Lung (tissue), 12 donors: Measurements from ENCODE around the gene CHCHD5. TPM values are rescaled to one million over a fixed set of nuclear protein-coding genes. Genes with fewer than 3 reads are reported as not detected.
"Not testable (repeated sequence)": the region's sequence is repeated elsewhere in the genome, so short reads cannot be mapped to it uniquely, and the experiment has no call there.

Experiments used
- ATAC-seq: fragments of 200-7000 bp; cut with Tn5 transposase; one replicate; pipeline ENCODE4 v1.9.1; 2020; ENCODE audit warnings: moderate number of reproducible peaks; ENCODE audit not compliant: insufficient read depth, low FRiP score
- DNase-seq, 3 donors: peaks; one replicate each; pipeline ENCODE4 v3.0.0-alpha.2; 2013 to 2017
- H3K27ac ChIP-seq, 2 donors: one replicate each; pipeline ENCODE4 v1.5.1; 2013; ENCODE audit warnings: mild to moderate bottlenecking in 2 of 2, moderate library complexity in 2 of 2, control low read depth in 1 of 2, inconsistent platforms in 1 of 2, low read depth in 1 of 2, low read length in 1 of 2
- H3K27me3 ChIP-seq, 3 donors: one replicate each; pipeline ENCODE4 v1.5.1; 2013; ENCODE audit warnings: low read length in 2 of 3; ENCODE audit not compliant: control insufficient read depth in 3 of 3, insufficient read depth in 3 of 3
- H3K36me3 ChIP-seq, 4 donors: one replicate each; pipeline ENCODE4 v1.5.1; 2013; ENCODE audit warnings: low read length in 4 of 4, mild to moderate bottlenecking in 1 of 4, moderate library complexity in 1 of 4; ENCODE audit not compliant: control insufficient read depth in 4 of 4, insufficient read depth in 4 of 4
- H3K4me1 ChIP-seq, 5 donors: one replicate each; pipeline ENCODE4 v1.5.1; 2013; ENCODE audit warnings: low read length in 5 of 5, mild to moderate bottlenecking in 2 of 5, moderate library complexity in 1 of 5; ENCODE audit not compliant: control insufficient read depth in 5 of 5, insufficient read depth in 5 of 5
- H3K4me3 ChIP-seq: one replicate; pipeline ENCODE4 v1.5.1; 2013; ENCODE audit warnings: mild to moderate bottlenecking, control low read depth, moderate library complexity
- H3K9ac ChIP-seq, 2 donors: one replicate each; pipeline ENCODE4 v1.5.1; 2013; ENCODE audit warnings: low read length in 2 of 2, control low read depth in 1 of 2; ENCODE audit not compliant: insufficient read depth in 1 of 2
- H3K9me3 ChIP-seq, 4 donors: one replicate each; pipeline ENCODE4 v1.5.1; 2013; ENCODE audit warnings: low read length in 3 of 4, mild to moderate bottlenecking in 1 of 4, moderate library complexity in 1 of 4; ENCODE audit not compliant: control insufficient read depth in 4 of 4, insufficient read depth in 3 of 4
- CTCF ChIP-seq: IDR thresholded peaks from 2 replicates; pipeline ENCODE4 v1.5.1; 2012; ENCODE audit warnings: mild to moderate bottlenecking; ENCODE audit errors: control extremely low read depth, extremely low read depth
- WGBS, 2 donors: extraction: QIAGEN DNeasy Blood & Tissue Kit; methylation state at CpG; one replicate each; pipeline ENCODE4 v1.1.7; 2013; 5-methylcytosine and 5-hydroxymethylcytosine counted together
- polyA plus RNA-seq, 2 donors: library from polyadenylated mRNA; stranded (reverse); fragments of 200-250 nt; gene quantifications; one replicate each; pipeline ENCODE4 v1.2.1, GENCODE V29; 2013
- total RNA-seq, 2 donors: library from RNA; depleted of rRNA in 1 of 2; stranded (reverse); fragments of >200 nt in 1 of 2; gene quantifications; one replicate each; pipeline ENCODE4 v1.2.1, GENCODE V29; 2014 to 2021
- donor health status: control.
- donor health status: control.
- donor health status: Bipolar disorder and iron deficiency.
- donor health status: healthy.
- donor health status: DM: yes; HTN: yes; CAD: no.

Gene CHCHD5
- total and polyA plus RNA-seq, 4 donors = 3.0 to 46.6 (median 44.4) TPM

- ATAC-seq (no peak), DNase-seq (no peak)
- H3K36me3 ChIP-seq = peaks cover 19 to 42% (median 32%) of the 10 kb centered on the region in 4 donors
- 95 to 97% methylated on average over 2 of the region's 2 CpGs for WGBS, 2 donors
- no peaks in the 10 kb centered on the region for H3K27me3 ChIP-seq
- H3K9me3 ChIP-seq = no peaks in the 10 kb centered on the region
- TF ChIP-seq CTCF = no peak
- peaks cover 0 to 5% (median 0%) of the 10 kb centered on the region in 5 donors for H3K4me1 ChIP-seq
- no peak overlapping the region for H3K4me3 ChIP-seq
- no peak overlapping the region for H3K27ac ChIP-seq
- no peak overlapping the region for H3K9ac ChIP-seq
Measured at GRCh38 chr2:112548980-112549379, 35.4 kb upstream of the CHCHD5 start.

GRCh38 chr2:112566104-112566503, 18.3 kb upstream of the CHCHD5 start:
- 43 to 72% methylated on average over 3 of the region's 3 CpGs for WGBS, 2 donors
- DNase-seq = no peak
- peaks cover 0 to 2% (median 0%) of the 10 kb centered on the region in 4 donors for H3K9me3 ChIP-seq
- no peaks in the 10 kb centered on the region for H3K4me1 ChIP-seq
- no peak for TF ChIP-seq CTCF
- H3K4me3 ChIP-seq = no peak overlapping the region
- H3K36me3 ChIP-seq = peaks cover 21 to 55% (median 43%) of the 10 kb centered on the region in 4 donors
- no peak overlapping the region for H3K9ac ChIP-seq
- ATAC-seq = no peak
- H3K27me3 ChIP-seq = no peaks in the 10 kb centered on the region
- H3K27ac ChIP-seq = no peak overlapping the region

- not testable (repeated sequence) for ATAC-seq, H3K27ac ChIP-seq, H3K4me1 ChIP-seq, DNase-seq, H3K9me3 ChIP-seq, H3K4me3 ChIP-seq, H3K27me3 ChIP-seq, H3K9ac ChIP-seq
- WGBS, 2 donors = 97% methylated on average over 5 of the region's 5 CpGs
- peaks cover 21 to 54% (median 43%) of the 10 kb centered on the region in 4 donors for H3K36me3 ChIP-seq
Measured at GRCh38 chr2:112566508-112566907, 17.9 kb upstream of the CHCHD5 start.

- DNase-seq = no peak
- WGBS, 2 donors = 63 to 73% methylated on average over 7 of the region's 7 CpGs
- no peak for ATAC-seq
- H3K27ac ChIP-seq = no peak overlapping the region
- H3K27me3 ChIP-seq = no peaks in the 10 kb centered on the region
- H3K9ac ChIP-seq = no peak overlapping the region
- H3K9me3 ChIP-seq = peaks cover 0 to 2% (median 0%) of the 10 kb centered on the region in 4 donors
- H3K36me3 ChIP-seq = peaks cover 35 to 70% (median 66%) of the 10 kb centered on the region in 4 donors
- H3K4me3 ChIP-seq = no peak overlapping the region
- H3K4me1 ChIP-seq = no peaks in the 10 kb centered on the region
- TF ChIP-seq CTCF = no peak
Measured at GRCh38 chr2:112572005-112572404, 12.4 kb upstream of the CHCHD5 start.
